ENCODE data around the gene DGKG.

Gene DGKG

DNA sequence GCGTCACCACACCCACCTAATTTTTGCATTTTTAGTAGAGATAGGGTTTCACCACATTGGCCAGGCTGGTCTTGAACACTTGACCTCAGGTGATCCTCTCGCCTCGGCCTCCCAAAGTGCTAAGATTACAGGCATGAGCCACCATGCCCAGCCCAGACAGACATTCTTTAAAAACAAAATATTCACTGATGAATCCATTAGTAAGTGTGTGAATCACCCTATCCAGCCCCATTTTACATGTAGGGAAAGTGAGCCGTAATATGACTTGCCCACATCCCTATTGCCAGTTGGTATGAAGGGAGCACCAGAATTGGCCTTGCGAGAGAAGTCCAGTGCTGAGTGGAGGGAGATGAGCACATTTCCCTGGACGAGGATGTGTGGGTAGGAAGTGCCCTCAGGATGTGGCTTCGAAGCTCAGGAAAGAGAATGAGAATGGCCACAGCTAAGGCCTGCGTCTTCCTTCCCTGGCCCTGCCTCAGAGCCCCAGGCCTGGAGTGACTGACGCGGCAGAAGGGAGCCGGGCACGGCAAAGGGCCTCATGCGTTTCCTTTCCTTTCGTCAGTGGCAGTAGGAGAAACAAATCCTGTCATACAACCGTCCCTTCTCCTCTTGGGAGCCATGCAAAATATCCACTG lies 224.9 kb downstream of the DGKG start:
- no peak overlapping the region for H3K27ac ChIP-seq (ENCODE audit: poor library complexity, severe bottlenecking)
- ATAC-seq (ENCODE audit: low read depth) (no peak), DNase-seq (ENCODE audit: low spot score) (no peak)
- H3K9me3 ChIP-seq (ENCODE audit: severe bottlenecking): no peaks in the 10 kb centered on the region
- no peaks in the 10 kb centered on the region for H3K36me3 ChIP-seq (ENCODE audit: low read depth)
- no peaks in the 10 kb centered on the region for H3K4me1 ChIP-seq (ENCODE audit: insufficient read depth, poor library complexity, severe bottlenecking)
- no peak overlapping the region for H3K4me3 ChIP-seq (ENCODE audit: severe bottlenecking)
- TF ChIP-seq, protein P1, sequence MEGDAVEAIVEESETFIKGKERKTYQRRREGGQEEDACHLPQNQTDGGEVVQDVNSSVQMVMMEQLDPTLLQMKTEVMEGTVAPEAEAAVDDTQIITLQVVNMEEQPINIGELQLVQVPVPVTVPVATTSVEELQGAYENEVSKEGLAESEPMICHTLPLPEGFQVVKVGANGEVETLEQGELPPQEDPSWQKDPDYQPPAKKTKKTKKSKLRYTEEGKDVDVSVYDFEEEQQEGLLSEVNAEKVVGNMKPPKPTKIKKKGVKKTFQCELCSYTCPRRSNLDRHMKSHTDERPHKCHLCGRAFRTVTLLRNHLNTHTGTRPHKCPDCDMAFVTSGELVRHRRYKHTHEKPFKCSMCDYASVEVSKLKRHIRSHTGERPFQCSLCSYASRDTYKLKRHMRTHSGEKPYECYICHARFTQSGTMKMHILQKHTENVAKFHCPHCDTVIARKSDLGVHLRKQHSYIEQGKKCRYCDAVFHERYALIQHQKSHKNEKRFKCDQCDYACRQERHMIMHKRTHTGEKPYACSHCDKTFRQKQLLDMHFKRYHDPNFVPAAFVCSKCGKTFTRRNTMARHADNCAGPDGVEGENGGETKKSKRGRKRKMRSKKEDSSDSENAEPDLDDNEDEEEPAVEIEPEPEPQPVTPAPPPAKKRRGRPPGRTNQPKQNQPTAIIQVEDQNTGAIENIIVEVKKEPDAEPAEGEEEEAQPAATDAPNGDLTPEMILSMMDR (IDR thresholded peaks at IDR 0.05; ENCODE audit: poor library complexity, severe bottlenecking): no peak
- H3K27me3 ChIP-seq (ENCODE audit: insufficient read depth, poor library complexity, severe bottlenecking): no peaks in the 10 kb centered on the region

DNA sequence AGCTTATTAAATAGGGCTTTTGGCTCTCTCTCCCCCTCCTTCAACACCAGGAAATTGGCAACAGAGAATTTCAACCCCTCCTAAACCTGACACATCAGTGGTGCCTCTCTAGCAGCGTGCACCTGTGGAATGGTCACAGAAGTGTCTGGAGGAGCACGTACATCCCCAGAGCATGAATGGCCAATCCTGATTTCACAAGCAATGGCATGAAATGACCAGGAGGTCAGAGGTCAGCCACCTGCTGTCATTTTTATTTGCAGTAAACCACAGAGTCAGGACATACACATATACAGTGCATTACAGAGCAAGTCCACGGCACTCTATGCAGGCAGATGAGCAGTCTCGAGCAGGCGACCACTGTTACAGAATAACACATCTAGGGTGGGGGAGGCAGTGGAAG lies 228.1 kb downstream of the DGKG start:
- no peak overlapping the region for H3K27ac ChIP-seq (ENCODE audit: poor library complexity, severe bottlenecking)
- no peaks in the 10 kb centered on the region for H3K4me1 ChIP-seq (ENCODE audit: insufficient read depth, poor library complexity, severe bottlenecking)
- no peak for DNase-seq (ENCODE audit: low spot score)
- TF ChIP-seq, protein P1 (IDR thresholded peaks at IDR 0.05; ENCODE audit: poor library complexity, severe bottlenecking): no peak
- no peaks in the 10 kb centered on the region for H3K36me3 ChIP-seq (ENCODE audit: low read depth)
- H3K9me3 ChIP-seq (ENCODE audit: severe bottlenecking): no peaks in the 10 kb centered on the region
- H3K27me3 ChIP-seq (ENCODE audit: insufficient read depth, poor library complexity, severe bottlenecking): no peaks in the 10 kb centered on the region
- ATAC-seq (ENCODE audit: low read depth): no peak
- no peak overlapping the region for H3K4me3 ChIP-seq (ENCODE audit: severe bottlenecking)

DNA sequence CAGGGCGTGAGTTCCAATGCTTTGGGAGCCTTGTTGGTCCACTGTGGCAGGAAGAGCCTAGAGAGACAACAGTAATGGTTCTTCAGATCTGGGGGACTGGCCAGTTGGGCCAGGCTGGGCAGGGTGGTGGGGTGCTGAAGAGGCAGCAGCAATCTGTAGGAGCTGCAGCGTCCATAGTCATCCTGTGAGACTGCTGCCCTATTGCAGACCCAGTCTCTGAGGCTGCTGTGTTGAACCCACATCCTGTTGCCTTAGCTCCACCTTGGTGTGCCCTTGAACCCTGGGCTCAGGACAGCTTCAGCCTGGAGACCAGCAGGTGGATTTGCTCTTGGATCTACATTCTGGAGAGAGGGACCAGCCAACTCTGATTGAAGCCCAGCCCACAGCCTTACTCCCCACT lies 229.5 kb downstream of the DGKG start:
- TF ChIP-seq, protein P1 (IDR thresholded peaks at IDR 0.05; ENCODE audit: poor library complexity, severe bottlenecking): no peak
- DNase-seq (ENCODE audit: low spot score): no peak
- no peak overlapping the region for H3K4me3 ChIP-seq (ENCODE audit: severe bottlenecking)
- no peak for ATAC-seq (ENCODE audit: low read depth)
- H3K4me1 ChIP-seq (ENCODE audit: insufficient read depth, poor library complexity, severe bottlenecking): no peaks in the 10 kb centered on the region
- H3K27me3 ChIP-seq (ENCODE audit: insufficient read depth, poor library complexity, severe bottlenecking): no peaks in the 10 kb centered on the region
- H3K9me3 ChIP-seq (ENCODE audit: severe bottlenecking): no peaks in the 10 kb centered on the region
- no peak overlapping the region for H3K27ac ChIP-seq (ENCODE audit: poor library complexity, severe bottlenecking)
- no peaks in the 10 kb centered on the region for H3K36me3 ChIP-seq (ENCODE audit: low read depth)

DNA sequence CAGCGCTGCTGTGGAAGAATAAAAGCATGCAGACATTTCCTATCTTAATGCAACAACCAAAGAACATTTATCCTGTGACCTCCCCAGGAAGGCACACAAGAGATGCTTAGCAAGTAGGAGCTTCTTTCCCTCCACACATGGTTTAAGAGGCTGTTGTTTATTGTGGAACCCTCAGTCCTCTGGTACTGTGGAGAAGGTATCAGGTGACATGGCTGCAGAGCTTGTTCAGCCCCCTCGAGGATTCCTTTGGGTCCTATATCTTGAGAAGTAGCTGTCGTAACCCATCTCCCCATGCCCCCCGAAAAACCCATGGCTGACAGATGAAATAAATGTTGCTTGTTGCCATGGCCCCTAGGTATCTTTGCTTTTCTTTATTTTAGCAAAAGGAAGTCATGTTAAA lies 232.8 kb downstream of the DGKG start:
- no peaks in the 10 kb centered on the region for H3K36me3 ChIP-seq (ENCODE audit: low read depth)
- no peak for ATAC-seq (ENCODE audit: low read depth)
- TF ChIP-seq, protein P1 (IDR thresholded peaks at IDR 0.05; ENCODE audit: poor library complexity, severe bottlenecking): no peak
- H3K4me1 ChIP-seq (ENCODE audit: insufficient read depth, poor library complexity, severe bottlenecking): no peaks in the 10 kb centered on the region
- H3K9me3 ChIP-seq (ENCODE audit: severe bottlenecking): no peaks in the 10 kb centered on the region
- no peak overlapping the region for H3K4me3 ChIP-seq (ENCODE audit: severe bottlenecking)
- no peak for DNase-seq (ENCODE audit: low spot score)
- H3K27ac ChIP-seq (ENCODE audit: poor library complexity, severe bottlenecking): no peak overlapping the region
- no peaks in the 10 kb centered on the region for H3K27me3 ChIP-seq (ENCODE audit: insufficient read depth, poor library complexity, severe bottlenecking)

DNA sequence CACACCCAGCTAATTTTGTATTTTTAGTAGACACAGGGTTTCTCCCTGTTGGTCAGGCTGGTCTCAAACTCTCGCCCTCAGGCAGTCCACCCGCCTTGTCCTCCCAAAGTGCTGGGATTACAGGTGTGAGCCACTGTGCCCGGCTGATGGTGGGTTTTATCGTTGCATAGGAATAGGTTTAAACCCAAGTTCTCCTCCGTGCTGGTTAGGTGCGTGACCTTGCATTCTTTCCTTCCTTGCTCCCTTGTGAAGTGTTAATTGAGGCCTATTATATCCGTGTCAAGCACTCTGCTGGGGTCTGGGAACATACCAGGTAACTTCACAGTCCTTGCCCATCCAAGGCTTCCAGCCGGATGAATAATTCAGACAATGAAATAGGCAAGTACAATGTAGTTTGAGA lies 233.9 kb downstream of the DGKG start:
- H3K4me3 ChIP-seq (ENCODE audit: severe bottlenecking): no peak overlapping the region
- H3K27ac ChIP-seq (ENCODE audit: poor library complexity, severe bottlenecking): no peak overlapping the region
- no peaks in the 10 kb centered on the region for H3K9me3 ChIP-seq (ENCODE audit: severe bottlenecking)
- H3K4me1 ChIP-seq (ENCODE audit: insufficient read depth, poor library complexity, severe bottlenecking): no peaks in the 10 kb centered on the region
- no peaks in the 10 kb centered on the region for H3K27me3 ChIP-seq (ENCODE audit: insufficient read depth, poor library complexity, severe bottlenecking)
- no peak for ATAC-seq (ENCODE audit: low read depth)
- TF ChIP-seq, protein P1 (IDR thresholded peaks at IDR 0.05; ENCODE audit: poor library complexity, severe bottlenecking): no peak
- DNase-seq (ENCODE audit: low spot score): no peak
- no peaks in the 10 kb centered on the region for H3K36me3 ChIP-seq (ENCODE audit: low read depth)

All from RWPE2 (cell line).